Activated naive CD4-positive, alpha-beta T cell treated with anti-CD3 and anti-CD28 coated beads, Interleukin-2, amount 50 U/mL, for 24 hours (primary cell): ENCODE results near the gene GPC4.
"Not testable (repeated sequence)": the region's sequence is repeated elsewhere in the genome, so short reads cannot be mapped to it uniquely, and the experiment has no call there.

Experiments
- H3K27ac Mint-ChIP-seq: one replicate; pipeline ENCODE4 v1.8.0; 2021; ENCODE audit warnings: mild to moderate bottlenecking, mixed read lengths
- H3K27me3 Mint-ChIP-seq: one replicate; pipeline ENCODE4 v1.8.0; 2021; ENCODE audit warnings: mixed read lengths
- H3K36me3 Mint-ChIP-seq: one replicate; pipeline ENCODE4 v1.8.0; 2021; ENCODE audit warnings: mixed read lengths
- H3K4me1 Mint-ChIP-seq: one replicate; pipeline ENCODE4 v1.8.0; 2021; ENCODE audit warnings: mixed read lengths
- H3K4me3 Mint-ChIP-seq: one replicate; pipeline ENCODE4 v1.8.0; 2021; ENCODE audit warnings: mild to moderate bottlenecking, mixed read lengths
- H3K9me3 Mint-ChIP-seq: one replicate; pipeline ENCODE4 v1.8.0; 2021; ENCODE audit warnings: mixed read lengths

GPC4 gene

GRCh38 chrX:133359466-133359865, 55.8 kb downstream of the GPC4 start:
- H3K4me3 Mint-ChIP-seq, result no peak overlapping the region
- H3K9me3 Mint-ChIP-seq, result no peaks in the 10 kb centered on the region
- H3K27me3 Mint-ChIP-seq, result no peaks in the 10 kb centered on the region
- H3K4me1 Mint-ChIP-seq, result no peaks in the 10 kb centered on the region
- H3K36me3 Mint-ChIP-seq, result no peaks in the 10 kb centered on the region
- no peak overlapping the region for H3K27ac Mint-ChIP-seq

DNA sequence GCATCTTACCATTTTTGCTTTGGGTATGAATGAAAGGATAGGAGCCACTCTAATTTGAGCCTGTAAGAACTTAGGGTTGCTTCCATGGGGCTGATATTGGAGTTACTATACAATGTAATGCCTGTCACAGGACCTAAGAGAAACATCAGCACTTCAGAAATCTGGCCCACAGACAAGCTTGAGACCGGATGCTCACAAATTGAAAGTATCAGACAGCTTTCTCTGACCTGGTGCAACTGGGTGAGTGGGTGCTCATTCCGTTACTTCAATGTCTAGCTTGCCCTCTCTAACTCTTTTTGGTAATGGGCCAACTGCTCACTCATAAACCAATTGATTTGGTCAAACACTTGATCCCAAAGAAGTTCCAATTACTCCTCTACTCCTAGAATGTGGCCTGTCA, 62.1 kb downstream of the GPC4 start:
- H3K27me3 Mint-ChIP-seq, result no peaks in the 10 kb centered on the region
- no peak overlapping the region for H3K27ac Mint-ChIP-seq
- no peaks in the 10 kb centered on the region for H3K36me3 Mint-ChIP-seq
- no peak overlapping the region for H3K4me3 Mint-ChIP-seq
- no peaks in the 10 kb centered on the region for H3K4me1 Mint-ChIP-seq
- H3K9me3 Mint-ChIP-seq, result no peaks in the 10 kb centered on the region

DNA sequence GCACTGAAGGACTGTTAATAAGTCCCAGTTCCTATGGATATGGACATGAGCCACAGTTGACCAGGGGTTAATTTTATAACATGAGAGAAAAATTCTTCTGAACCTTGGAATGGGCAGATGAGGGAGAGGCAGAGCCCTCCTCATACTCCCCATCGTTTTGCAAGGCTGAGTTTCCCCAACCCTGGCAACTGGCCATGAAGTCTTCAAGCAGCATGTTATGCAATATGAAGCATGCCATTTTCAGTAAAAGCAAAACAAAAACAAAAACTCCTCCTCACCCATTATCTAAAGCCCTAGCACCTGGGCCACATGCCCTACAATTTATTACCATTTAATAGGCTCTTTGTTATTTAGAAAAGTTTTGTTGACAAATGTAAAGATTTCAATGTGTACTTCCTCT, 64.5 kb downstream of the GPC4 start:
- Mint-ChIP-seq H3K4me1 (no peaks in the 10 kb centered on the region), H3K4me3 (no peak overlapping the region), H3K9me3 (no peaks in the 10 kb centered on the region), H3K27me3 (no peaks in the 10 kb centered on the region), H3K27ac (no peak overlapping the region), H3K36me3 (no peaks in the 10 kb centered on the region)

DNA sequence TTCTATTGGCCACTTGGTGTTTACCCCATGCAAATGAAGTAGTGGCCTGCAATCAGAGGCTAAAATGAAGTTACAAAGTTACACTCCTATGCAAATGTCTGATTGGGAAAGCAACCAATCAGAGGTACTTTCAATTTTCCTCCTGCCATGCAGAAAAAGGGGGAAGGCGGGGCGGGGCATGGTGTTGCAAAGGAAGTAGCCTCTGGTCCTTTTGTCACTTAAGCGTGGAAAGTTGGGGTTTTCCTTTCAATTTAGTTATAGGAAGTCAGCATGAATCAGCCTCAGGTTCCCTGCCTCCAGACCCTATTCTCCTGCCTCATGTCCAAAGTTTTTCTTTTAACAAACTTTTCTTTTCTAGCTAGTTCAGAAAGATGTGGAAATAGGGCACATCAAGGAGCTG, 69.3 kb downstream of the GPC4 start:
- no peaks in the 10 kb centered on the region for H3K4me1 Mint-ChIP-seq
- H3K4me3 Mint-ChIP-seq, result no peak overlapping the region
- H3K27ac Mint-ChIP-seq, result no peak overlapping the region
- H3K27me3 Mint-ChIP-seq, result no peaks in the 10 kb centered on the region
- H3K9me3 Mint-ChIP-seq, result no peaks in the 10 kb centered on the region
- no peaks in the 10 kb centered on the region for H3K36me3 Mint-ChIP-seq

- Mint-ChIP-seq H3K27me3 (no peaks in the 10 kb centered on the region), H3K36me3 (no peaks in the 10 kb centered on the region), H3K4me3 (no peak overlapping the region), H3K9me3 (no peaks in the 10 kb centered on the region), H3K4me1 (no peaks in the 10 kb centered on the region), H3K27ac (no peak overlapping the region)
These were observed 75.7 kb downstream of the GPC4 start for GRCh38 chrX:133339566-133339965.

GRCh38 chrX:133337250-133337649, 78.0 kb downstream of the GPC4 start:
- Mint-ChIP-seq H3K36me3 (no peaks in the 10 kb centered on the region), H3K27me3 (no peaks in the 10 kb centered on the region), H3K9me3 (no peaks in the 10 kb centered on the region), H3K4me3 (no peak overlapping the region), H3K27ac (no peak overlapping the region), H3K4me1 (no peaks in the 10 kb centered on the region)

GRCh38 chrX:133335027-133335426, 80.3 kb downstream of the GPC4 start:
- H3K27me3 Mint-ChIP-seq, result no peaks in the 10 kb centered on the region
- H3K36me3 Mint-ChIP-seq, result no peaks in the 10 kb centered on the region
- no peak overlapping the region for H3K4me3 Mint-ChIP-seq
- no peak overlapping the region for H3K27ac Mint-ChIP-seq
- no peaks in the 10 kb centered on the region for H3K4me1 Mint-ChIP-seq
- H3K9me3 Mint-ChIP-seq, result no peaks in the 10 kb centered on the region

DNA sequence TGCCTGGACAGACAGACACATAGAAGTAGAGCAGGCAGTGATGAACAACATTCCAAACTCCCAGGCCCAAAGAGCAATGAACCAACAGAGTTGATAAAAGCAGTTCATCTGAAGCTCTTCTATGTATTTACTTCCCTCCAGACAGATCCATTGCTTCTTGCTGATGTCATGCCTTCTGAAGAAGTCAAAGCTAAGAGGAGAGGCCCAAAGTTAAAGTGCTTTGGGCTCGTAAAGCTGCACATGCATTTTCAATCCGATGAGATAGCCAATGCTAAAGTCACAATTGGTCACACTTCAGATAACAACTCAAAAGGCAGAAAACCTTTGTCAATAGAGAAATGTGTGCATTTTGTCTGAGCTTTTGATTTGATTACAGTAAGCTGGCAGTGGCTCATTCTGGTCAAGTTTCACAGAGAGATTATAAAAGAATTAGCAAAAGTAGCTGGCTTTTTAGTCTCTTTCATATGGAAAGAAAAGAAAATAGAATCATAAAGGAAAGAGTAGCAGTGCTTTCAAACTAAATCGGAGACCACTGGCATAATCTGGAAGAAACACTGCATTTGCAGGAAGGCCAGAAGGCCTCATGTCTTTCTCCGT, 82.0 kb downstream of the GPC4 start:
- H3K4me1 Mint-ChIP-seq, result no peaks in the 10 kb centered on the region
- H3K9me3 Mint-ChIP-seq, result no peaks in the 10 kb centered on the region
- no peaks in the 10 kb centered on the region for H3K27me3 Mint-ChIP-seq
- H3K36me3 Mint-ChIP-seq, result no peaks in the 10 kb centered on the region
- H3K27ac Mint-ChIP-seq, result no peak overlapping the region
- H3K4me3 Mint-ChIP-seq, result no peak overlapping the region

- H3K27me3 Mint-ChIP-seq, result no peaks in the 10 kb centered on the region
- H3K4me3 Mint-ChIP-seq, result no peak overlapping the region
- no peaks in the 10 kb centered on the region for H3K9me3 Mint-ChIP-seq
- no peaks in the 10 kb centered on the region for H3K4me1 Mint-ChIP-seq
- no peak overlapping the region for H3K27ac Mint-ChIP-seq
- H3K36me3 Mint-ChIP-seq, result no peaks in the 10 kb centered on the region
These were observed 82.6 kb downstream of the GPC4 start for GRCh38 chrX:133332737-133333136.

- no peak overlapping the region for H3K4me3 Mint-ChIP-seq
- no peaks in the 10 kb centered on the region for H3K4me1 Mint-ChIP-seq
- H3K27me3 Mint-ChIP-seq, result no peaks in the 10 kb centered on the region
- H3K36me3 Mint-ChIP-seq, result no peaks in the 10 kb centered on the region
- H3K27ac Mint-ChIP-seq, result no peak overlapping the region
- no peaks in the 10 kb centered on the region for H3K9me3 Mint-ChIP-seq
These were observed 84.3 kb downstream of the GPC4 start for GRCh38 chrX:133330956-133331355.

DNA sequence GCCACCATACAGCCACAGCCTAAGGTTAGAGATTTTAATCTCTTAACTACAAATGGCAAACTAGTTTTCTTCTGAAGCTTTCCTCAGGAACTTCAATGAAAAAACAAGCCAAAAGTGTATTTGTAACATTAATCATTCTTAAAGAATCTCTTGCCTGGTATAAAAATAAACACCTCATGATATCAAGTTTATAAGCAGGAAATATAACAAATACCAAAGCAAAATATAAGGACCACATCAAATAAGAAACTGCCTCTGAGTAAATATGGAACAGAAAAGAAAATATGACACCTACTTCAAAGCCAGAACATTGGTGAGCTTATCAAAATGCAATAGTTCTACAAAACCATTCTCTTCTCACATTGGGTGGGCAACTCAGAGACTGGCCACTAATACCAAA, 89.9 kb downstream of the GPC4 start:
- Mint-ChIP-seq H3K4me3 (no peak overlapping the region), H3K36me3 (no peaks in the 10 kb centered on the region), H3K27ac (no peak overlapping the region), H3K4me1 (no peaks in the 10 kb centered on the region), H3K9me3 (no peaks in the 10 kb centered on the region), H3K27me3 (no peaks in the 10 kb centered on the region)

DNA sequence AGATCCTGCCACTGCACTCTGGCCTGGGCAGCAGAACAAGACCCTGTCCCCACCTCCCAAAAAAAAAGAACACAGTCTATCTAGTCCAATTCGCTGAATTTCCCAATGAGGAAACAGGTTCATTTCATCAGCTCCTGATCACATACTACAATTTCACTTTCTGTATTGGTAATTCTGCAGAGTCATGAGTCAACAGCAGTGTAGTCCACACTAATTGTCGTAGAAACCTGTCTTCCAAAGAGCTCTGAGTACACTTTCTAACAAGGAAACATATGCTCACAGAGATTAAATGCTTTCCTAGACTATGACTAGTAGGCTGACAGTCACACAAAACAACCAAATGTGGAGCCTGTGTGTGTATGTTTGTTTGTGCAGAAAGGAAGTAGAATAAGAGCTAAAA, 91.9 kb downstream of the GPC4 start:
- H3K4me3 Mint-ChIP-seq, result no peak overlapping the region
- no peaks in the 10 kb centered on the region for H3K36me3 Mint-ChIP-seq
- H3K27me3 Mint-ChIP-seq, result no peaks in the 10 kb centered on the region
- no peak overlapping the region for H3K27ac Mint-ChIP-seq
- no peaks in the 10 kb centered on the region for H3K9me3 Mint-ChIP-seq
- no peaks in the 10 kb centered on the region for H3K4me1 Mint-ChIP-seq

DNA sequence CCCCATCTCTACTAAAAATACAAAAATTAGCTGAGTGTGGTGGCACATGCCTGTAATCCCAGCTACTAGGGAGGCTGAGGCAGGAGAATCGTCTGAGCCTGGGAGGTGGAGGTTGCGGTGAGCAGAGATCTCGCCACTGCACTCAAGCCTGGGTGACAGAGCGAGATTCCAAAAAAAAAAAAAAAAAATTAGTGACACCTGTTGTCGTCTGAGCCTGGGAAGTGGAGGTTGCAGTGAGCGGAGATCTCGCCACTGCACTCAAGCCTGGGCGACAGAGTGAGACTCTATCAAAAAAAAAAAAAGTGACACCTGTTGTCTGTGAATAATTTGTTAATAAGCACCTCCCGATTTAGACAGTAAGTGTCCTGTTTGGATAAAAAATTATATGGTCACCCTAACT, 93.0 kb downstream of the GPC4 start:
- H3K4me1 Mint-ChIP-seq, H3K36me3 Mint-ChIP-seq, H3K27me3 Mint-ChIP-seq, H3K27ac Mint-ChIP-seq, H3K4me3 Mint-ChIP-seq, H3K9me3 Mint-ChIP-seq: not testable (repeated sequence)

DNA sequence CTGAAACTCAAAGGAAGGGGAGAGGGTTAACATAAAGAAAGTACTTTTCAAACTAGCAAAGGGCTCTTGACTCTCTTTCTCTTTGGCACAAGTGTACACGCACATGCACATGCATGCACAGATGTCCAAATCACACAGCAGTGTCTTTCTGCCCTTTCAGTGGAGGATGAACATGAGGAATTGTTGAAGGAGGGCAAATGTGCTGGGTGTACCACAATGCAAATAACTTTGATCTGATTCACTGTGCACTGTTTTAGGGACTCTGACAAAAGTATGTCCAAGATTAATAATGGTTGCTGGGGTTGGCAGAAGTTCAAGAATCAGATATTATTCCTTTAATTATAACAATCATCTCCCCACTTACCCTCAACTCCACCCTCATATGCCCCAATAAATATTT, 93.8 kb downstream of the GPC4 start:
- H3K36me3 Mint-ChIP-seq, result no peaks in the 10 kb centered on the region
- H3K9me3 Mint-ChIP-seq, result no peaks in the 10 kb centered on the region
- no peak overlapping the region for H3K27ac Mint-ChIP-seq
- no peak overlapping the region for H3K4me3 Mint-ChIP-seq
- H3K4me1 Mint-ChIP-seq, result no peaks in the 10 kb centered on the region
- no peaks in the 10 kb centered on the region for H3K27me3 Mint-ChIP-seq

- peaks cover 1% of the 10 kb centered on the region for H3K27me3 Mint-ChIP-seq
- H3K9me3 Mint-ChIP-seq, result no peaks in the 10 kb centered on the region
- H3K27ac Mint-ChIP-seq, result no peak overlapping the region
- H3K4me1 Mint-ChIP-seq, result no peaks in the 10 kb centered on the region
- H3K4me3 Mint-ChIP-seq, result no peak overlapping the region
- no peaks in the 10 kb centered on the region for H3K36me3 Mint-ChIP-seq
These were observed 101.0 kb downstream of the GPC4 start for GRCh38 chrX:133314281-133314680.

DNA sequence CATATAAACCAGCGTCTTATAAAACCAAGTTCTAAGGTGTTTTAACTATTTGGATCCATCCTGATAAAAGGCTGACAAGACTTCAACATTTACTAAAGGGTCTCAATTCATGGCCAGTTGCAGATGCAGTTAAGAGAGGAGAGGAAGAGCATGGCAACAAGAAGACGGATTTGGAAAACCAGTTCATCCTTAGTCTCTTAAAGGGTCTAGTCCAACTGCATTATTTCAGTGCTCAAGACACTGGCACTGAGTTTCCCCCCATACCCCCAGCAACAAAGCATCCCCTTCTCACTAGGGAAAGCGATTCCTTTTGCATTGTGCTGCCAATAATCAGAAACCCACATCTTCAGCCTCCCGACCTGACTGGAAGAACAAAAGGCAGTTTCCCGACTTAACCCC, 106.8 kb downstream of the GPC4 start:
- no peak overlapping the region for H3K4me3 Mint-ChIP-seq
- no peak overlapping the region for H3K27ac Mint-ChIP-seq
- no peaks in the 10 kb centered on the region for H3K27me3 Mint-ChIP-seq
- H3K4me1 Mint-ChIP-seq, result no peaks in the 10 kb centered on the region
- H3K36me3 Mint-ChIP-seq, result no peaks in the 10 kb centered on the region
- H3K9me3 Mint-ChIP-seq, result no peaks in the 10 kb centered on the region

GRCh38 chrX:133307637-133308498, 107.4 kb downstream of the GPC4 start:
- Mint-ChIP-seq H3K27me3 (no peaks in the 10 kb centered on the region), H3K4me3 (no peak overlapping the region), H3K36me3 (no peaks in the 10 kb centered on the region), H3K9me3 (no peaks in the 10 kb centered on the region), H3K4me1 (no peaks in the 10 kb centered on the region), H3K27ac (no peak overlapping the region)
